Measurements from ENCODE around the gene MAN2A1. TPM values are rescaled to one million over a fixed set of nuclear protein-coding genes. Genes with fewer than 3 reads are reported as not detected.

Gene MAN2A1
- total RNA-seq, 2 donors from 2014 or later = 81.2 to 104 TPM

DNA sequence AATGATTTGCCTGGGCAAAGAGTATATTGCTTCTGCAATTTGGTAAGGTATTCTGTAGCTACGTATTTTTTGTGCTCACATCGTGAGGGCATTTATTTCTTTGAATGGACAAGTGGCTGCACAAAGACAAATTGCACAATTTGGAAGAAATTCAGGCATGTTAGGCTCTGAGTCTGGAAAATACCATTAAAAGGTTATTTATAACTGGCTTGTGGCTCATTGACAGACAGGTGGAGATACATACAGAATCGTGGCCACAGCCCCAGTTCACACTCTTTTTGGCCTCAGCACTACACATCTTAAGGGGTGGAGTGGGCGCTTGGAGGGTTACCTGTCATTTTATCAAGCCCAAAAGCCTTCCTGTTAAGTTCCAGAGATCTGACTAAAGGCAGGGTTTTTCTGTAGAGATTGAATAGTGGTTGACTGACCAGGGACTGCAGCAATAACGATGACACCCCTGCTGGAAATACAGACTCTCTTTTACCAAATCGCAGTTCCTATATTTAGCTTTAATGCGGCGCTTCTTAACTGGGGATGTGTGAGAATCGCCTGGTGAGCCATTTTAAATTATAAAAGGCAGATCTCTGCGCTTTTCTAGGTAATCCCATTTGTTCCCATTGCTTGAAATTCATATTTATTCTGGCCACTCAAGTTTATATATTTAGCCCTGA, 14.7 kb downstream of the MAN2A1 start:
- no peak overlapping the region for H3K27ac ChIP-seq
- no peaks in the 10 kb centered on the region for H3K36me3 ChIP-seq
- DNase-seq = no peak
- no peaks in the 10 kb centered on the region for H3K27me3 ChIP-seq
- no peaks in the 10 kb centered on the region for H3K9me3 ChIP-seq
- H3K4me3 ChIP-seq = no peak overlapping the region
- H3K4me1 ChIP-seq = no peaks in the 10 kb centered on the region
- H3K9ac ChIP-seq (ENCODE audit: low read depth in 2 of 2, low read length in 2 of 2) = no peak overlapping the region
- intact Hi-C loops (cut with DNase I) = no loop called here
- TF ChIP-seq CTCF (IDR thresholded peaks at IDR 0.05) = no peak

- Histone ChIP-seq H3K36me3 (no peaks in the 10 kb centered on the region), H3K27ac (no peak overlapping the region), H3K9me3 (no peaks in the 10 kb centered on the region), H3K9ac (ENCODE audit: low read depth in 2 of 2, low read length in 2 of 2) (no peak overlapping the region), H3K27me3 (no peaks in the 10 kb centered on the region), H3K4me3 (no peak overlapping the region), H3K4me1 (no peaks in the 10 kb centered on the region)
- DNase-seq = no peak
- intact Hi-C loops (cut with DNase I) = no loop called here
- TF ChIP-seq CTCF (IDR thresholded peaks at IDR 0.05) = no peak
These were observed 15.9 kb downstream of the MAN2A1 start for GRCh38 chr5:109705596-109705995.

- no peak for DNase-seq
- no peak for TF ChIP-seq CTCF (IDR thresholded peaks at IDR 0.05)
- no peaks in the 10 kb centered on the region for H3K9me3 ChIP-seq
- H3K36me3 ChIP-seq = no peaks in the 10 kb centered on the region
- H3K4me1 ChIP-seq = no peaks in the 10 kb centered on the region
- intact Hi-C loops (cut with DNase I) = no loop called here
- no peak overlapping the region for H3K9ac ChIP-seq (ENCODE audit: low read depth in 2 of 2, low read length in 2 of 2)
- no peak overlapping the region for H3K4me3 ChIP-seq
- H3K27me3 ChIP-seq = no peaks in the 10 kb centered on the region
- no peak overlapping the region for H3K27ac ChIP-seq
These were observed 16.4 kb downstream of the MAN2A1 start for GRCh38 chr5:109706095-109706494.

GRCh38 chr5:109707531-109707930, 17.8 kb downstream of the MAN2A1 start:
- no peak for TF ChIP-seq CTCF (IDR thresholded peaks at IDR 0.05)
- no peaks in the 10 kb centered on the region for H3K27me3 ChIP-seq
- peak; percentile 32 for DNase-seq
- no peak overlapping the region for H3K27ac ChIP-seq
- H3K4me1 ChIP-seq = no peaks in the 10 kb centered on the region
- H3K9me3 ChIP-seq = no peaks in the 10 kb centered on the region
- intact Hi-C loops (cut with DNase I) = no loop called here
- no peak overlapping the region for H3K9ac ChIP-seq (ENCODE audit: low read depth in 2 of 2, low read length in 2 of 2)
- no peak overlapping the region for H3K4me3 ChIP-seq
- H3K36me3 ChIP-seq = no peaks in the 10 kb centered on the region

DNA sequence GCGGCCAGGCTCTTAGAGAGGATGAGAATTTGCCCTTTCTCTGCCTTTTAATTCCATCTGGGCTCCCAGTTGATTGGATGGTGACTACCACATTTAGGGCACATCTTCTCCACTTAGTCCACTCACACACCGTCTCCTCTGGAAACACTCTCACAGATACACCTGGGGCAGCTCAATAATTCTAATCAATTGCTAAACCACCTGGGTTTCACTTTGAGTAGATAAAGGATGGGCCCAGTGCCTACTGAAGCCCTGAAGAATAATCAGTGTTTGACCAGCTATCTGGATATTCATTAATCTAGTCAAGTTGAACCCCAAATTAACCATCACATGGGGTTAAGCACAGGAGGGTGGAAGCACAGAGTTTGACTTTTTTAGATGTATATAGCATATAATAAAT, 19.1 kb downstream of the MAN2A1 start:
- intact Hi-C loops (cut with DNase I) = no loop called here
- Histone ChIP-seq H3K36me3 (no peaks in the 10 kb centered on the region), H3K27ac (no peak overlapping the region), H3K9ac (ENCODE audit: low read depth in 2 of 2, low read length in 2 of 2) (no peak overlapping the region), H3K4me3 (no peak overlapping the region), H3K9me3 (no peaks in the 10 kb centered on the region), H3K4me1 (no peaks in the 10 kb centered on the region), H3K27me3 (no peaks in the 10 kb centered on the region)
- no peak for TF ChIP-seq CTCF (IDR thresholded peaks at IDR 0.05)
- DNase-seq = no peak

Measured in colonic mucosa (tissue), 4 donors.